NCI-H1417 treated with DMSO at 0.1 percent for 48 hours (cell line): Measurements from ENCODE around the gene FOXK2.
A peak's percentile ranks its signal among the peaks of the same experiment; 100 is the strongest.
"Not testable (repeated sequence)": the region's sequence is repeated elsewhere in the genome, so short reads cannot be mapped to it uniquely, and the experiment has no call there.

Experiments used
- DNase-seq: peaks from one replicate; lab custom pipeline; 2025; lab: John Stamatoyannopoulos, UW

FOXK2 gene

GRCh38 chr17:82495844-82496528 is 23.5 kb upstream of the FOXK2 start:
- DNase-seq, result peak; percentile 31

- peak; percentile 41 for DNase-seq
Measured at GRCh38 chr17:82496529-82497434, 22.8 kb upstream of the FOXK2 start.

GRCh38 chr17:82497483-82498405 is 21.8 kb upstream of the FOXK2 start:
- no peak for DNase-seq

- no peak for DNase-seq
Measured at GRCh38 chr17:82502207-82502606, 17.3 kb upstream of the FOXK2 start.

GRCh38 chr17:82503094-82503727 is 16.3 kb upstream of the FOXK2 start:
- DNase-seq, result no peak

- no peak for DNase-seq
Measured at GRCh38 chr17:82503728-82504308, 15.7 kb upstream of the FOXK2 start.

GRCh38 chr17:82505296-82505695 is 14.2 kb upstream of the FOXK2 start:
- no peak for DNase-seq

GRCh38 chr17:82506402-82506801 is 13.1 kb upstream of the FOXK2 start:
- DNase-seq, result not testable (repeated sequence)

GRCh38 chr17:82507631-82508175 is 11.8 kb upstream of the FOXK2 start:
- DNase-seq, result no peak

- DNase-seq, result not testable (repeated sequence)
Measured at GRCh38 chr17:82511642-82512041, 7.9 kb upstream of the FOXK2 start.

- DNase-seq, result not testable (repeated sequence)
Measured at GRCh38 chr17:82513864-82514263, 5.7 kb upstream of the FOXK2 start.

GRCh38 chr17:82517230-82517865 is 2.2 kb upstream of the FOXK2 start:
- DNase-seq, result no peak

GRCh38 chr17:82519971-82520903 is 705 bp downstream of the FOXK2 start:
- no peak for DNase-seq

GRCh38 chr17:82524540-82524939 is 5.0 kb downstream of the FOXK2 start:
- DNase-seq, result peak; percentile 53

GRCh38 chr17:82525712-82526111 is 6.2 kb downstream of the FOXK2 start:
- no peak for DNase-seq

- DNase-seq, result no peak
Measured at GRCh38 chr17:82527898-82528297, 8.4 kb downstream of the FOXK2 start.

GRCh38 chr17:82528484-82529265 is 9.1 kb downstream of the FOXK2 start:
- DNase-seq, result no peak

GRCh38 chr17:82529914-82530300 is 10.4 kb downstream of the FOXK2 start:
- no peak for DNase-seq
